Hematopoietic multipotent progenitor cell treated with erythropoietin and hydrocortisone succinate and interleukin-3 and kit ligand, for 6 days (in vitro differentiated cells): ENCODE measurements around the gene SERINC2.
"Not testable (repeated sequence)": the region's sequence is repeated elsewhere in the genome, so short reads cannot be mapped to it uniquely, and the experiment has no call there.

Experiments
- DNase-seq: peaks from one replicate; pipeline ENCODE4 v3.0.0-alpha.2; 2015

Gene SERINC2

GRCh38 chr1:31386576-31387243, 26.3 kb upstream of the SERINC2 start:
- not testable (repeated sequence) for DNase-seq

- no peak for DNase-seq
Measured at GRCh38 chr1:31387612-31388011, 25.4 kb upstream of the SERINC2 start.

- no peak for DNase-seq
Measured at GRCh38 chr1:31389616-31390015, 23.4 kb upstream of the SERINC2 start.

DNA sequence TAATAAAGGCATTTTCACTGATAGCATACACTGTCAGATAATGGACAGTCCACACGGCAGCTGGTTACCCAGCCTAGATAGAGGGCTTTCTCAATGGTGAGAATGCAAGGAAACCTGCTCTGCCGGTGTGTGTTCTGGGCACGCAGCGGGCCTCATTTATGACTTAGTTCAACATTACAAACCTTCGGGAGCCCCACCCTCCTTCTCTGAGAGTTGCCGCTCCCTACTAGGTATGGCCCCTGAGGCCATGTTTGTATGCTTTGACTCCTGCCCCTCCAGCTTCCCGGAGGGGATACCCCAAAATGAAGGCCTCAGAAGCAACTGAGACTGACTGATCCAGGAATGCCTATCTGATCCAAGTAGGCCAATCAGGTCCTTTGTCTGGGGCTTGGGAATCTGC, 22.9 kb upstream of the SERINC2 start:
- no peak for DNase-seq

DNA sequence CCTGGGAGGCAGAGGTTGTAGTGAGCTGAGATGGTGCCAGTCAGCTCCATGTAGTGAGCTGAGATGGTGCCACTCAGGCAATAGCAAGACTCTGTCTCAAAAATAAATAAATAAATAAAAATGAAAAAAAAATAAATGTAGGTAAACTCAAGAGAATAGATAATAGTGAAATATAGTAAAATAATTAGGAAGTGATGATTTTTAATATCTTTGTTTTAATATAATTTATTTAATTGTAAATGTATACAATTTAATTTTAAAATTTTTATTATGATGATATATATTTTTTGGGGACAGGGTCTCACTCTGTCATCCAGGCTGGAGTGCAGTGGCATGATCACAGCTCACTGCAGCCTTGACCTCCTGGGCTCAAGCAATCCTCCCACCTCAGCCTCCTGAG, 19.6 kb upstream of the SERINC2 start:
- DNase-seq: no peak

DNA sequence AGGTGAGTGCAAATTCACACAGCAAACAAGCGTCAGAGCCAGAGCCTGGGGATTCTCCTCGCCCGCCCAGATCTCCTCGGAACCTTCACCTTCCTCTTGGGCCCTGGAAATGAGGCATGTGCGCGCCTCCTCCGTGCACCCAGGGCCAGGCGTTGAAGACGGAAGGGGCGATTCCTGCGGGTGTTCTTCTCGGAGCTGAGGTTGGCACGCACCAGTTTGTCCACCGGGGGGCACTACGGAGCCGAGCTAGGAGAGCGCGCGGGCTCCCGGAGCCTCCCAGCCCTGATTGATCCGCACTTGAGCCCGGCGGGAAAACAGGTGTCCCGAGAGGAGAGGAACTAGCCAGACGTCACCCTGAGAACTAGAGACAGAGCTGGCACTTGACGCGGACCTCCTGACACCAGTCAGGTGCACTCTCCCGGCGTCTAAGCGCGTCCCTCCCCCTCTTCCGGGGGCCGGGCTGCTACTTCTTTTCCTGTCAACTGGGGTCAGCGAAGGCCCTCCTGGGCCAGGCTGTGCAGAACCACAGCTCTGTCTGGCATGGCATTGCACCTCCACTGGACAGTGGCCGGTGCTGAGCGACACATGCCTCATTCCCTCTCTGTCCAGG, 18.3 kb upstream of the SERINC2 start:
- peak; percentile 90 for DNase-seq

DNA sequence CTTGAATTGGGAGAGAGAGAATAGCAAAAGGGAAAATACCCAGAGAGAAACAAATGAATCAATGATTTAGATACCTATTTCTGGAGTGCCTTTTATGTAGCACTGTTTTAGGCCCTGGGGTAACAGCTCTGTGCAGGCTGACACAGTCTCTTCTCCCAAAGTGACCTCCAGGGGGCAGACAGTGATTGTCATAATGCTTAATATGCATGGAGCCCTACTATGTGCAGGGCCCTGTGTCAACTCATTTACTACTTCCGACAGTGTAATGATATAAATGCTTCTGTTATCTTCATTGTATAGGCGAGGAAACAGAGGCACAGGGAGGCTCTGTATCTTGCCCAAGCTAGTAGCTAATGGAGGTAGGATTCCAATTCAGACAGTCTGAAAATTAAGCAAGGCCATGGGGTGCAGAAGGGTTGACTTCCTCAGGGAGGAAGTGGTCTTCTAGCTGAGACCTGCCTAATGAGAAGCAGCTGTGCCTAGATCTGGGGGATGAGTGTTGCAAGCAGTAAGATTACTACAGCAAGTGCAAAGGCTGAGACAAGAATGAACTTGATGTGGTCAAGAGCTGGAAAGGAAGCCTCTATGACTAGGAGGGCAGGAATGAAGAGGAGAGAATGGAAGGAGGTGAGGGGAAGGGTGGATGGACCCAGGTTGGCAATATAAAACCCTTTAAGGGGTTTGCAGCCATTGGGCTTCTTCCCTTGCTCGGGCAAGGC, 16.2 kb upstream of the SERINC2 start:
- DNase-seq: peak; percentile 57

- no peak for DNase-seq
Measured at GRCh38 chr1:31397360-31398095, 15.5 kb upstream of the SERINC2 start.

DNA sequence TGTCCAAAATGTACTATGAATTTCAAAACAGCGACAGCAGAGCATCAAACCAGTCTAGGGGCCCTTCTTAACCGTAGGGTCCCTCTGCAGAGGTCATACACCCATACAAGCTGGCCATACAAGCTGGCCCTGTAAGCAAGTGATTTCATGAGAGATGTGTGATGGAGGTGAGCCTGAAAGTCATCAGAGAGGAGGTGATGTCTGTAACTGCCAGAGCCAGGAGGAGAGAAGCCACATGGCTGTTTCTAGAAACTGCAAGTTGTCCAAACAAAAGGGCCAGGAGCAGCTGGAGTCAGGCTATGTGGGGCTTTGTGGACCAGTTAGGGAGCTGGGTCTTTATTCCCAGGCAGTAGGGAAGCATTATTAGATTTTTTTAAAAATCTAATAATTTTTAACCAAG, 14.8 kb upstream of the SERINC2 start:
- DNase-seq: no peak

GRCh38 chr1:31399976-31400375, 13.0 kb upstream of the SERINC2 start:
- DNase-seq: no peak

- no peak for DNase-seq
Measured at GRCh38 chr1:31400393-31400792, 12.6 kb upstream of the SERINC2 start.

DNA sequence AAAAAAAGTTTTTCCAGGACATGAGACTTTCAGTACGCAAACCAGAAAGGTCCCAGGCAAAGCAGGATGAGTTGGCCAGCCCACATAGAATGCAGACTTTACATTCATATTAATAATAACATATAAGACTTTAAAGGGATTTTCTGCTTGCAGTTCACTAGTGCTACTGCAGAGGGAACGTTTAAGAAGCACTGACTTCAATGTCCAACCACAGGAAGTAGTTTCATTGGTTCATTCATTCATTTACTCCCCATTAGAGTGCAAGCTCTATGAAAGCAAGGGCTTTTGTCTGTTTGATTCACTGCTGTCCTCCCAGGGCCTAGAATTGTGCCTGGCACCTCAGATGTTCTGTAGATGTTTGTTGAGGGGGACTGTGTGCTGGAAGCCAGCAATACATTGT, 11.8 kb upstream of the SERINC2 start:
- DNase-seq: no peak

- DNase-seq: no peak
Measured at GRCh38 chr1:31405578-31406245, 7.3 kb upstream of the SERINC2 start.

GRCh38 chr1:31407029-31407626, 5.9 kb upstream of the SERINC2 start:
- DNase-seq: no peak

DNA sequence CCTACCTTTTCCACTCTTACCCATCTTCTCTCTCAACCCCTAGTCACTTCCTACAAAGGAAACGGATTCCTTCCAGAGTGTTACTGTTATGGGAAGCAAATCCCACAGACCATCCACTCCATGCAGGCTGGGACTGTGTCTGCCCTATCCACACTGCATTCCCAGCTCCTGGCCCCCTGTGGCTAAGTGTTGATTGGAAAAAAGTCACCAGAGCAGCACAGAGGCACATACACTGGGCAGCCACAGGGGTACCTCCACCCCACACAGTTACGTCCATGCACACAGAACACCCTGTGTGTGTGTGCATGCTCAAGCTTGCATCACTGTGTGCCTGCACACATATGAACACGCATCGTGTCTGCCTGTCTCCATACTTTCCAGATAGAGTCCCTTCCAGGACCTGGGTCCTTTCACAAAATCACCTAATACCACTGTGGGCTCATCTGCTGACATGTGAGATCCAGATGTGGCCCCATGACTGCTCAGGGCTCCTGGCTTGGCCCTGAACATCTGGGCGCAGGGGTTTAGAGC, 4.2 kb upstream of the SERINC2 start:
- DNase-seq: no peak

GRCh38 chr1:31409946-31410858, 2.8 kb upstream of the SERINC2 start:
- DNase-seq: peak; percentile 92

- DNase-seq: no peak
Measured at GRCh38 chr1:31410871-31411270, 2.1 kb upstream of the SERINC2 start.

DNA sequence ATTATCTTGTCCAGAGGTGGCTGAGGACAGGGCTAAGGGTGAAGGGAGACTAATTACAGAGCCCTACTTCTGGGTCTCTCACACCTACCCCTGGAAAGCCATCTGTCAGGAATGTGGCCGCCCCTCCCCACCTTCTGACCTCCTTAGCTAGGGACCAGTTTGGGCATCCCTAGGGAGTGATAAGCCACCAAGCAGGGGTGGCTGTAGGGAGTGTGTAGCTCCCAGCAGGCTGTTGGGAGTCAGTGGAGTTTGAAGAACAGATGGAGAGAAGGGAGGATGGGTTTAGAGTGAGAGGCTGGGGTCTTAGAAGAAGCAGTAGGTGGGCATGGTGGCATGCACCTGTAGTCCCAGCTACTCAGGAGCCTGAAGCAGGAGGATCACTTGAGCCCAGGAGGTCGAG, 808 bp upstream of the SERINC2 start:
- no peak for DNase-seq

GRCh38 chr1:31413405-31414001, 490 bp downstream of the SERINC2 start:
- DNase-seq: peak; percentile 88

- no peak for DNase-seq
Measured at GRCh38 chr1:31414980-31415370, 2.0 kb downstream of the SERINC2 start.

DNA sequence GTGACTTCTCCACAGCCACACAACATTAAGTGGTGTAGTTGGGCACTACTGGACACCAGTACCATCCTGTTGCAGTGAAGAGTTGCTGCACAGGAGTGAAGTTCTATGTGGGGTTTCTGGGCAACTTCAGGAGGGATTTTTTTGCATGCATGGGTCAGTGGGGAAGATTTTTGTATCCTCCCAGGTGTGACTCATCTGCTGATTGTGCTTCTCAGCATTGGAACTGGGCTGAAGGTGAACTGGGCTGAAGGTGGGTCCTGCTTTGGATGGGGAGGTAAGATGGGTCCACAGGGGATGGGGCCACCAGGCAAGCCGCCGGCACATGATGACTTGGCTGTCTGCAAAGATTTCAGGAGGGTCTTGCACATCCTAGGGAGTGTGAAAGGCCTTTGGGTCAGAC, 2.6 kb downstream of the SERINC2 start:
- no peak for DNase-seq
